Measurements from ENCODE around the gene MRPS21. TPM values are rescaled to one million over a fixed set of nuclear protein-coding genes. Genes with fewer than 3 reads are reported as not detected.
A peak's percentile ranks its signal among the peaks of the same experiment; 100 is the strongest.

MRPS21 gene
- total and polyA plus RNA-seq, 9 of the 15 experiments (the other 6 are each of a cell fraction or from before 2014, with no cell fraction given) = 119 to 407 (median 149) TPM

GRCh38 chr1:150293433-150294253, at the start of gene MRPS21 (continued):
- no peak for TF ChIP-seq CHD7 (IDR thresholded peaks at IDR 0.05; ENCODE audit: low read depth, low read length)
- TF ChIP-seq RNF2 (IDR thresholded peaks at IDR 0.05) = peak; percentile 59
- no peak for TF ChIP-seq UBTF (IDR thresholded peaks at IDR 0.05; ENCODE audit: borderline replicate concordance in 1 of 2, low read depth in 2 of 2, low read length in 2 of 2)
- TF ChIP-seq ZNF512 (tag; IDR thresholded peaks at IDR 0.05) = no peak
- no peak for TF ChIP-seq ZBTB8A (IDR thresholded peaks at IDR 0.05; ENCODE audit: partially characterized antibody)
- TF ChIP-seq NCOA6 (IDR thresholded peaks at IDR 0.05) = no peak
- TF ChIP-seq XRCC3 (IDR thresholded peaks at IDR 0.05) = no peak
- TF ChIP-seq ZNF165 (CRISPR knock-in tag; IDR thresholded peaks at IDR 0.05; ENCODE audit: borderline replicate concordance) = no peak
- peak; percentile 85 for TF ChIP-seq ZBTB12 (CRISPR knock-in tag; IDR thresholded peaks at IDR 0.05)
- no peak for TF ChIP-seq SOX6 (IDR thresholded peaks at IDR 0.05)
- TF ChIP-seq HDAC2 (IDR thresholded peaks at IDR 0.05) = no peak; the same call in 1 of the 2 replicates

Data from K562 (cell line).